NCI-H187 treated with DMSO at 0.1 percent for 48 hours (cell line): Measurements from ENCODE around the gene ZNF248.
"Not testable (repeated sequence)": the region's sequence is repeated elsewhere in the genome, so short reads cannot be mapped to it uniquely, and the experiment has no call there.

Experiments
- DNase-seq: peaks from one replicate; lab custom pipeline; 2025; lab: John Stamatoyannopoulos, UW

The ZNF248 gene

DNA sequence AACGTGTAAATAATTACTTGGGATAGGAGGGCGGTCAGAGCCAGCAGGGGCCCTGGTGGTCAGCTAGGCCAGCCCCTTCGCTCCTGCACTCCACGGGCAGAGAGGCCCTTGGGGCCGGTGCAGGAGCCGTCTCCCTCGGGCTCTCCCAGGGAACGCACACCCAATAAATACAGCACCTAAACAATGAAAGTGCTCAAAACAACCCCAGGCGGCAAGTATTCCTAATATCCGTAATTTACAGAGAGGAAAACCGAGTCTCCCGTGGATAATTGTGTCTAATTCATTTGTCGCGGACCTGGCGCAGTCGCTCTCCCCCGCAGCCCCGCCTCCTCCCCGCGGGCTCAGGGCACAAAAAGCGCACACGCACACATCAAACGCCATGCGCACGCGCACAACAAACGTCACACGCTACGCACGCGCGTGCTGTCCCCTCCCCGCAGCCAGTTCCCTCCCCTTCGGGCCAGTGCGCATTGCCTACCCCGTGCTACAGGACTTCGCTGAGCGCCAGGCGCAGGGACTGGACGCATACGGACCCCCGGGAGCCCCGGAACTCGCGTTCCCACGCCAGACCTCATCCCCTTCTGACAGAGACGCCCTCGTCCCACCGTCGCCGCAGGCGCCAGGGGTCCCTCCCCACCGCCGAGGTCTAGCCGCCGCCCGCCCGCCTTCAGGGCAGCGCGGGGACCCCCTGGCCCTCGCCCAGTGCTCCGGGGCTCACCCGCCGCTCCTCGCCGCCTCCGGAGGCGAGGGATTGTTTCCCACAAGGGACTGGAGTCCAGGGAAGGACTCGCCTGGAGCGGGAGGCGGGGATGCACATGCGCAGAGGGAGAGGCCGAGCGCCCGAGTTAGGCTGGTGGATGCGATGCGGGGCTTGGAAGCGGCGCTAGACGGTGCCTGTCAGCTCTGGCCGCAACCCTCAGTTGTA lies at the start of gene ZNF248:
Gene ZNF248 (minus strand): TSS at position 324 of the 925 bp plus-strand sequence. CDS start 1,300 bp downstream, outside the sequence.
- DNase-seq = peak; percentile 35

DNA sequence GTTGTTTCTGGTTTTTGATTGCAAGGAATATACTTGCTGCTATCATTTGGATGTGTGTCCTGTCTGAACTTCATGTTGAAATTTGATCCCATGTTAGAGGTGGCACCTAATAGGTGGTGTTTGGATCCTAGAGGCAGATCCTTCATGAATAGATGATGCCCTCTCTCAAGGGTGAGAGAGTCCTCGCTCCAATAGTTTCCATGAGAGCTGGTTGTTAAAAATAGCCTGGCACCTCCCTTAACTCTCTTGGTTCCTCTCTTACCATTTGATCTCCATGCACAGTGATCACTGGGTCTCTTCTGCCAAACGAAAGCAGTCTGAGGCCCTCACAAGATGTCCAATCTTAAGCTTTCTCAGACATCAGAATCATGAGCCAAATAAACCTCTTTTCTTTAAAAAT lies 49.0 kb upstream of the ZNF248 start:
- DNase-seq = no peak

DNA sequence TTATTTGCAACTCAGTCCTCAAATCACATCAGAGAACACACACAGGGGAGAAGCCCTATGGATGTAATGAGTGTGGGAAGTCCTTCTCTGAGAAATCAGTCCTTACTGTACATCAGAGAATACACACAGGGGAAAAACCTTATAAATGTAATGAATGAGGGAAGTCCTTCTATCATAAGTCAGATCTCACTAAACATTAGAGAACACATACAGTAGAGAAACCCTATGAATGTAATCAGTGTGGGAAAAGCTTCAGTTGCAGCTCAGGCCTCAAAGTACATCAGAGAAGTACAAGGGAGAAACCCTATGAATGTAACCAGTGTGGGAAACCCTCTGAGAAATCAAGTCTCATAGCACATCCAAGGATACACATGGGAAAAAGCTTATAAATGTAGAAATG lies 39.0 kb upstream of the ZNF248 start:
- no peak for DNase-seq

DNA sequence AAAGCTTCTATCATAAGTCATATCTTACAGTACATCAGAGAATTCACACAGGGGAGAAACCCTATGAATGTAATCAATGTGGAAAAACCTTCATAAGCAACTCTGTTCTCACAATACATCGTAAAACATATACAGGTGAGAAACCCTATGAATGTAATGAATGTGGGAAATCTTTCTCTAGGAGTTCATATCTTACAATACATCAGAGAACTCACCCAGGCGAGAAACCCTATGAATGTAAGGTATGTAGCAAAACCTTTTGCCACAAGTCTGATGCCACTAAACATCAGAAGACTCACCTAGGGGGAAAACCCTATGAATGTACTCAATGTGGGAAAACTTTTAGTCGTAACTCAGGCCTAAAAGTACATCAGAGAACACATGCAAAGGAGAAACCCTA lies 38.3 kb upstream of the ZNF248 start:
- no peak for DNase-seq

DNA sequence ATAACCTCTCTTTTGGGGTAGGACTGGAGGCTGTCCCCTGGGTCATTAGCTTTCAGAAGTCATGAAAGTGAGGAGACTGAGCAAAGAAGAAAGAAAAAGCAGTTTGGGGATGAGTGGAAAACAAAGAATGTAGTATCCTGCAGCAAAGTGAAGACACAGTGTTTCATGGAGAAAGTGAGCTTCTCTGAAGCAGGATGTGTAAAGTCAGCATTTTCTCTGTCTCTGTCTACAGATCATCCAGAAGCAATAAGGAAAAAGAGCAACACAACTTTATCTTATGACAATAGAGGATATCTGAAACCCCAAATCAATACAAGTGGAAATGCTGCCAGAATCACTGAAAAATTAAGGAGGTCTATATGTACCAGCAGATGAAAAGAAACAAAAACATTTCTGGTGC lies 28.4 kb upstream of the ZNF248 start:
- no peak for DNase-seq

DNA sequence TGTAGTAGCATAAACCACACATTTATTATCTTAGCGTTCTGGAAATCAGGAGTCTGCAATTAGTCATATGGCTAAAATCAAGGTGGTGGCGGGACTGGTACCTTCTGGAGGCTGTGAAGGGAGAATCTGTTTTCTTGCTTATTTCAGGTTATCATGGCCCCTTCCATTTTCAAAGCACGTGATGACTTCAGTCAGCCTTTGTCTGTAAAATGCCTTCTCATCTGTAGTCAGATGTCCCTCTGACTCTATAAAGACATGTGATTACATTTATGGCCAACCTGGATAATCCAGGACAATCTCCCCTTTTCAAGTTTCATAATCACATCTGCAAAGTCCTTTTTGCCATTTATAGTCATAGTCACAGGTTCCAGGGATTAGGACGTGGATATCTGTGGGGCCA lies 15.5 kb upstream of the ZNF248 start:
- DNase-seq = no peak

DNA sequence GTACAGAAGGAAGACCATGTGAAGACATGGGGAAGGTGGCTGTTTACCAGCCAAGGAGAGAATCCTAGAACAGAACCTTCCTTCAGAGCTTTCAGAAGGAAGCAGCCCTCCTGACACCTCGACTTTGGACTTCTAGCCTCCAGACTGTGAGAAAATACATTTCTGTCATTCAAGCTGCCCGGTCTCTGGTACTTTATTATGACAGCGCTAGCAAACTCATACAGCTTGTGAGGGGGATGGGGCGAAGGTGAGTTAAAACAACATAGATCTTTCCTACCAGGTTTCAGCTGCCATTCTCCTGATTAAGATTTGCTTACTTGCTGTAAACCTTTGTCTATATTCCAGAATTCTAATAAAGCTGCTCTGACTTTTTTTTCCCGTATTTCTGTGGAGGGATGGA lies 14.9 kb upstream of the ZNF248 start:
- no peak for DNase-seq

DNA sequence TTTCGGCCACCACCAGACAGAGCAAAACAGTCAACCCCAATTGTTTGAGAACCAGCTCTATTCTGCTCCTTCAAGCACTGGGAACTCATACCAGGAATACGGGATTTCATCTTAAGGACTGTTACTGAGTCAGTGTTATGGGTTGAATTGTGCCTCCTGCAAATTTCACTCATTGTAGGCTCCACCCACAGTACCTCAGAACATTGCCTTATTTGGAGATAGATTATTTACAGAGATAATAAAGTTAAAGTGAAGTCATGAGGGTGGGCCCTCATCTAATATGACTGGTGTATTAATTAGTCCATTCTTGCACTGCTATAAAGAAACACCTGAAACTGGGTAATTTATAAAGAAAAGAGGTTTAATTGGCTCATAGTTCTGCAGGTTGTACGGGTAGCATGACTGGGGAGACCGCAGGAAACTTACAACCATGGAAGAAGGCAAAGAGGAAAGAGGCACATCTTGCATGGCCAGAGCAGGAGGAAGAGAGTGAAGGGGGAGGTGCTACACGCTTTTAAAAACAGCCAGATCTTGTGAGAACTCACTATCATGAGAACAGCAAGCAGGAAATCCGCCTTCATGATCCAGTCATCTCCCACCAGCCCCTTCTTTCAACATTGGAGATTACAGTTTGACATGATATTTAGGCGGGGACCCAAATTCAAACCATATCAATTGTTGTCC lies 14.3 kb upstream of the ZNF248 start:
- no peak for DNase-seq

DNA sequence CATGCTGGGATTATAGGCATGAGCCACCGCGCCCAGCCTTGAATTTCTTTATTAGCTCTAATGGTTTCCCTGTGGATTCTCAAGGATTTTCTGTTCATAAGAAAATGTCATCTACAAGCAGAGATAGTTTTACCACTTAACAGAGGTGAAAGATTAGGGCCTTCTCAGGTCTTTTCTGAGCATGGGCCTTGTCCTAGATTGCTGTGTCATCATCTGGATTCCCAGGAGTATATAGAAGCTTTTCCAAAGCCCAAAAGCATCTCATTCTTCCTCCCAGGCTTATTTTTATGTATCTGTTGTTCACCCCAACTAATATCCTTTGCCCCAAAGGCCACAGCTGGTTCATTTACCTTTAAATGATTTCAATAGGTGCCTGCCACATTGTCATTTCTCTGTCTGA lies 13.7 kb upstream of the ZNF248 start:
- no peak for DNase-seq

DNA sequence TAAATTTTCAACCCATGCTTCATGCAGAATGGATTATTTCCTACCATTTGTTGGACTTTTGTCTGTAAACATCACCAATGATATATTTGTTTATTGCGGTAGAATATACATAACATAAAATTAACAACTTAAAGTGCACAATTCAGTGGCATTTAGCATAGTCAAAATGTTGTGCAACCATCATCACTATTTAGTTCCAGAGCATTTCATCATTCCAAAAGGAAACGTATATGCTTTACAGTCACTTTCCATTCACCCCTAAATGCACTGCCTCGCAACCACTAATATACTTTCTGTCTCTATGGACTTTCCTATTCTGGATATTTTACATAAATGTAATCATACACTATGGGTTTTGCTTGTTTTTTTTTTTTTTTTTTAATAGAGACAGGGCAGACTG lies 11.4 kb upstream of the ZNF248 start:
- DNase-seq = no peak

DNA sequence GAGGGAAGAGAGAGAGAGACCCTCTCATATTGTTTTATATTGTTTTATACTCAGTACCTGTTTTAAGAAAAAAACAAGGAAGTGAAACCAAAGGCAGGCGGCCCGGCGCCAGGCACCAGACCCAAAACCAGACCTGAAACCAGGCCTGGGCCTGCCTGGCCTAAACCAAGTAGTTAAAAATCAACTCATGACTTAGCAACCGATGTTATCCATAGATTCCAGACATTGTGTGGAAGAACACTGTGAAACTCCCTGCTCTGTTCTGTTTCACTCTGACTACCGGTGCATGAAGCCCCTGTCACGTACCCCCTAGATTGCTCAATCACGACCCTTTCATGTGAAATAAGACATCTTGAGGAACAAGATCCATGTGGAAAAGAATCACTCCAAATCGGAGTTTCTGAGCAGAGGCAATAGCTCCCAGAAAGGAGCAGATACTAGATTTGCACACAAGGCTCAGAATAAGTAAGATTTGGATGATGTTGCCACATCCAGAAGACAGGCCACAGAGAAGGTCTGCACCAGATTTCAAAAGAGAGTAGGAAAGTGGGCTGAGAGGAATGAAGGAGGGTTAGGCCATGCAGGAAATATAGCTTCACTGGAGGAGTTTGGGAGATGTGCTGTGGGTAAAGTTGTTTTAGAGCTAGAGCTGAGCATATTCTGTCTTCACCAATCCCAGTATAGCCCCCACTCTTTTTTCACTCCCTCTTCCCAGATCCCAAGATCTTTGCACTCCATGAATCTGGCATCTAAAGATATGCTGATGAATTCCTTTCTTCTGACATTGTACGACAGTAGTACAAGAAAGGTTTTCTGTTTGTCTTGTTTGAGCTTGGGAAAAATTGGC lies 8.8 kb upstream of the ZNF248 start:
- no peak for DNase-seq

DNA sequence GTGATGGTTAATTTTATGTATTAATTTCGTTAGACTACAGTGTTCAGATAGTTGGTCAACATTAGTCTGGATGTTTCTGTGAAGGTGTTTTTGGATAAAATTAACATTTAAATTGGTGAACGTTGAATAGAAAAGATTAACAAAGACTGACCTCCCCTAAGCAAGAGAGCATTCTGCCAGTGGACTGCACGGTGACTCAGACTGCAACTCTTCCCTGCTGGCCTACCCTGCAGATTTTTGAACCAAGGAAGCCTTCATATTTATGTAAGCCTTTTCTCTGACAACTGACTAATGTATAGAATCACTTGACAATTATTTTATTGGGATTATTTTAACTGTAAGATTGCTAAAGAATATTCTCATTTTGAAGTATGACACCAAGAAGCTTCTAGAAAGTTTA lies 7.9 kb upstream of the ZNF248 start:
- DNase-seq = no peak

DNA sequence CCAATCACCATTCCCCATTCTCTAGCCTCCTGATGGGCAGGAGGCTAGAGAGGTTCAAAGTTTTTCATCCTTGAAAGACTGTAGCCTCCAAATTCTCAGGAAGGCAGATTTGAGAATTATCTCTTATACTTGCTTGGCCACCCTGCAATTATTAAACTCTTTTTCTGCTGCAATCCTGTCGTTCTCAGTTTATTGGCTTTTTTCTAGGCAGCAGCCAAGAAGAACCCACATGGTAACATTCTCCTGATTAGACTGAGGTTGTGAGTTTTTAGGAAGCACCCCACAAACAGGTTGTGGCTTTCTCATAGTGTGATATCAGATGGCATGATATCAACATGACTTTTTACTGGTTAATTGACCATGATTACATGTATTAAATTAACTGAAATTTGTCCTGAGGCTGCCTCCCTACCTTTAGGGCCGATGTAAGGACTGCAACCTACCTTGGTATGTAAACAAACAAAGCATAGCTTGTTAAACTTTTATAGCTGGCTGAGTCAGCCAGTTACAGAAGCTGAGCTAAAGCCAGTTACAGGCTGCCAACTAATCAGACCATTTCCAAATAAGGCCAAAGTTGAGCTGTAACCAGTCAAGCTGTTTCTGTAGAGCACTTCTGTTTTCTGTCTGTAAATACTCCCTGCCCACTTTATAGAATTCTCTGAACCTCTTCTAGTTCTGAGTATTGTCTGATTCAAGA lies 3.2 kb upstream of the ZNF248 start:
- no peak for DNase-seq

DNA sequence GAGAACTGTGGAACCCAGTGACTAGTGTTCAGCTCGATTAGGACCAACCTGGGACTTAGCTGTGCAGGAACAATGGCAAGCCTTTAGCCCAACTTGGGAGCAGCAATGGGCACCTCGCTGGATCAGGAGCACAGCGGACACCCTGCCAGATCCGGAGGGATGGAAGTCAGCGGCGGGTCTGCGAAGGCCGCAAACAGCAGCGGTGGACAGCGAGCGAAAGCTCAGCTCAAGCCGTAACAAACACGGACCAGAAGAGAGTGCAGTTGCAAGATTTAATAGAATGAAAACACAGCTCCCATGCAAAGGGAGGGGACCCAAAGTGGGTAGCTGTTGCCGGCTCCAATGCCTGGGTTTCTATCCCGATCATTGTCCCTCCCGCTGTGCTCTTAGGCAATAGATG lies 1.9 kb upstream of the ZNF248 start:
- not testable (repeated sequence) for DNase-seq

DNA sequence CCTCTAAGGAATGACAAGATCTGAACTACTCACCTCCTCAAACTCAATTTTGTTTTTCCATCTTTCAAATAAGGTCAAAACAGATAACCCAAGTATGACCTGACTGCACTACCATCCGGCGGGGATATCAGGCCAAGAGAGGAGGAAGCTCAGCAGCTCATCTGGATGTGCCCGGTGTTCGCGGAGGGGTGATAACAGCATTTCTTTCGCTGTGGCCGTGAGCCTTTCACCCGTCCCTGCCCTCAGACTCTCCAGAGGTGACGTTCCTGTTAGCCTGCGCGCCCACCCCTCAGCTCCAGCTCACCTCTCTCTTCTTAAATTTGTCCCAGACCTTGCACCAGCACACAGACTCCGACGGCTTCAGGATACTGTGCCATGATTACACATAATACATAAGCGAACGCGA lies 526 bp downstream of the ZNF248 start:
- DNase-seq = no peak

DNA sequence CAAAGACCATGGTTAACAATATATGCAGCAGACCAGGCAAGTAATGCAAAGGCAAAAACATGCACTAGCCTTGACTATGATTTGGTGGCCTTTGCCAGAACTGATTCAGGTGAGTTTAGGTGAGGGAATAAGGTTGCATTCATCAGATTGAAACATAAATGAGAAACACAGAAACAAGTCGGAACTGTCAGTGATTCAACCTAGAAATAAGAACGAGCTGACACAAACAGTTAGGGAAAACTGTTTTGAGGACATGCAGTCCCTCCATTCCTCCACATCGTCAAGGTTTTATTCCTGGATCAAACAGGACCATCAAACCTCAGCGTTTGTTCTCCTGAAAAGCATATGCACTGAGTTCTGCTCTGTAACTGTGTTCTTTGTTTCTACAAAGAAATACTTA lies 1.8 kb downstream of the ZNF248 start:
- DNase-seq = no peak

DNA sequence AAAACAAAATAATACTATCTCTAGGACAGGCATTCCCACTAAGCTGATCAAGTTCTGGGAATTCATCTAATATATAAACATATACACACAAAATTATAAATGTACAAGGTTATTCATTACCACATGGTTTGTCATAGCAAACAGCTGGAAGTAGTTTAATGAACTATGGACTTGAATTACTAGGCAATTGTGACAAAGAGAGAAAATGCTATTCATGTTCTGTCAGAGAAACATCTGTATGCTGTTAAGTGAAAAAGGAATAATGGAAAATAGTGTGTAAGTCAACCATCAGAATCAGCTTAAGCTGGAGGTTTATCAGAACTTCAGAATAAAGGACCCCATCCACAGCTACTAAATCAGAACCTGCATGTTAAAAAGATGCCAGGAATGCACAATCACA lies 2.8 kb downstream of the ZNF248 start:
- no peak for DNase-seq

DNA sequence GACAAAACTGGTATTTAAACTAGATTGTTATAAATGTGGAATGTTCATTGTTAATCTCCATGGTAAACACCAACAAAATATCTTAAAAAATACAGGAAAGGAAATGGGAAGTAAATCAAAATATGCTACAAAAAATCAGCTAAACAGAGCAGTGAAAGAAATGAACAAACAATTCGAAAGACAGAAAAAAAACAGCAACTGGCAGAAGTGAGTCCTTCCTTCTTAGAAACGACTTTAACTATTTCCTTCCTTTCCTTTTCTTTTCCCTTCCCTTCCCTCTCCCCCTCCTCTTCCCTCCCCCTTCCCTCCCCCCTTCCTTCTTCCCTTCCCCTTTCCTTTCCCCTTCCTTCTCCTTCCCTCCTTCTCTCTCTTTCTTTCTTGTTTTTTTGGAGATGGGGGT lies 12.8 kb downstream of the ZNF248 start:
- no peak for DNase-seq

DNA sequence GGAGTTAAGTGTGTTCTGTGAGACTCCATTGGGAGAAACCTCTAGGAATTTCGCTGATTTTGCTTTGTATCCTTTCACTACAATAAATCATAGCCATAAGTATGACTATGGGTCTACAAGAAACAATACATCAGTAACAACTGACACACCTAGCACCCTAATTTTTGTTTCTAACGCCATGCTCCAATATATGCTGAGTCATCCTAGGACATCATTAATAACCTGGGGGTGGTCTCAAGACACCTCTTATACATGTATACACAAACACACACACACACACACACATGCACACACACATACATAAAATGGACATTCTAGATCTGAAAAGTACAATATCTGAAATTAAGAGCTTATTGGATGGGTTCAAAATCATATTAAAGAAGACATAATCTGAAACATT lies 18.2 kb downstream of the ZNF248 start:
- DNase-seq = no peak

DNA sequence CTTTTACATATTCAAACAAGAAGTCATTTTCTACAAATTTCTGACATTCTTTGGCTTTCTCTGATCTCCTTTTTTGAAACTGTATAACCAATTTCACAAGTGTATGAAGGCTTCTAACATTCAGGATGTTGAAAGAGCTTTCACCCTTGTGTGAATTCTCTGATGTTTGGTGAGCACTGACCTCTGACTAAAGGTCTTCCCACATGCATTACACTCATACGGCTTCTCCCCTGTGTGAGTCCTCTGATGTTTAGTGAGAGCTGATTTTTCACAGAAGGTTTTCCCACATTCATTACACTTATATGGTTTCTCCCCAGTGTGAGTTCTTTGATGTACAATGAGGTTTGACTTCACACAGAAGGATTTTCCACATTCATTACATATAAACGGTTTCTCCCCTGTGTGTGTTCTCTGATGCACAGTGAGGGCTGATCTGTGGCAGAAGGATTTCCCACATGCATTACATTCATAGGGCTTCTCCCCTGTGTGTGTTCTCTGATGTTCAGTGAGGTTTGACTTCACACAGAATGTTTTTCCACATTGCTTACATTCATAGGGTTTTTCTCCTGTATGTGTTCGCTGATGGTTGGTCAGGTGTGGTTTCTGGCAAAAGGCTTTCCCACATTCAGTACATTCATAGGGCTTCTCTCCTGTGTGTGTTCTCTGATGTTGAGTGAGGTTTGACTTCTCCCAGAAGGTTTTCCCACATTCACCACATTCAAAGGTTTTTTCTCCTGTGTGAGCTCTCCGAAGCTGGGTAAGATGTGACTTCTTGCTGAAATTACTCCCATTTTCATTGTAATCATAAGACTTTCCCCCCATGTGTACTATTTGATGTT lies 25.7 kb downstream of the ZNF248 start:
- no peak for DNase-seq

DNA sequence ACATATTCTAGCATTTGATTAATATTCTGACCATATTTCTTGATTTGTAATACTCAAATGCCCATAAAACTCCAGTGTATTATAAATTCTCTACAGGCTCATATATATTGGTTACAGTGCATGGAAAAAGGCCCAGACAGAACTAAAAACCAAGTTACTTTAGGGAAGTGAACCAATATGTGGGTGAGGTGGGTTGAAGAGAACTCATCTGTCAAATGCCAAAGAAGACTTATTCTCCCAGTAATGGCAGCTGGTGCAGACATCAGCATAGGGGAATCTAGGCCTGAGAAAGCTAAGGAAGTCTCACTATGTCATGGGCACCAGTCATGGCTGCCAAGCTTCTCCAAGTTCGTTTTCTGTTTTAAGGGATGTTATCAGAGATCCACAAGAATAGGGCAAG lies 30.6 kb downstream of the ZNF248 start:
- DNase-seq = no peak
